WTC11 (cell line): ENCODE data around the gene SYTL4.

Experiments used
- MXD4 ChIP-seq: fragments of 250-450 bp; sonication (Bioruptor Pico); IDR thresholded peaks from 2 replicates; pipeline ENCODE4 v1.8.0; 2021; ENCODE audit warnings: mild to moderate bottlenecking, moderate library complexity, borderline replicate concordance
- NR2C2 ChIP-seq: sonication (generic); formaldehyde crosslinking; IDR thresholded peaks from 2 replicates; pipeline ENCODE4 v1.8.0; 2022; ENCODE audit warnings: mild to moderate bottlenecking, missing genetic modification reagents
- USF2 ChIP-seq: sonication (generic); formaldehyde crosslinking; IDR thresholded peaks from 2 replicates; pipeline ENCODE4 v1.8.1; 2023; ENCODE audit warnings: mild to moderate bottlenecking, missing genetic modification reagents, moderate library complexity
- TF ChIP-seq, protein P1 (sequence below): sonication (generic); formaldehyde crosslinking; conservative IDR thresholded peaks from 2 replicates; pipeline ENCODE4 v1.8.1; 2022; ENCODE audit warnings: mild to moderate bottlenecking, missing genetic modification reagents
- TF ChIP-seq, protein P2 (sequence below): fragments of 200-600 bp; IDR thresholded peaks from 2 replicates; pipeline ENCODE4 v1.8.0; 2022; ENCODE audit warnings: antibody characterized with exemption
- TF ChIP-seq, protein P3 (sequence below): sonication (generic); formaldehyde crosslinking; IDR thresholded peaks from 2 replicates; pipeline ENCODE4 v1.8.0; 2022; ENCODE audit warnings: mild to moderate bottlenecking, missing genetic modification reagents

GRCh38 chrX:100635989-100636320 lies 96.0 kb downstream of the SYTL4 start:
- TF ChIP-seq, protein P1, sequence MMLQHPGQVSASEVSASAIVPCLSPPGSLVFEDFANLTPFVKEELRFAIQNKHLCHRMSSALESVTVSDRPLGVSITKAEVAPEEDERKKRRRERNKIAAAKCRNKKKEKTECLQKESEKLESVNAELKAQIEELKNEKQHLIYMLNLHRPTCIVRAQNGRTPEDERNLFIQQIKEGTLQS (CRISPR knock-in tag) = no peak
- TF ChIP-seq USF2 (CRISPR knock-in tag) (no peak), NR2C2 (CRISPR knock-in tag) (no peak), MXD4 (CRISPR knock-in tag) (no peak)
- TF ChIP-seq, protein P2, sequence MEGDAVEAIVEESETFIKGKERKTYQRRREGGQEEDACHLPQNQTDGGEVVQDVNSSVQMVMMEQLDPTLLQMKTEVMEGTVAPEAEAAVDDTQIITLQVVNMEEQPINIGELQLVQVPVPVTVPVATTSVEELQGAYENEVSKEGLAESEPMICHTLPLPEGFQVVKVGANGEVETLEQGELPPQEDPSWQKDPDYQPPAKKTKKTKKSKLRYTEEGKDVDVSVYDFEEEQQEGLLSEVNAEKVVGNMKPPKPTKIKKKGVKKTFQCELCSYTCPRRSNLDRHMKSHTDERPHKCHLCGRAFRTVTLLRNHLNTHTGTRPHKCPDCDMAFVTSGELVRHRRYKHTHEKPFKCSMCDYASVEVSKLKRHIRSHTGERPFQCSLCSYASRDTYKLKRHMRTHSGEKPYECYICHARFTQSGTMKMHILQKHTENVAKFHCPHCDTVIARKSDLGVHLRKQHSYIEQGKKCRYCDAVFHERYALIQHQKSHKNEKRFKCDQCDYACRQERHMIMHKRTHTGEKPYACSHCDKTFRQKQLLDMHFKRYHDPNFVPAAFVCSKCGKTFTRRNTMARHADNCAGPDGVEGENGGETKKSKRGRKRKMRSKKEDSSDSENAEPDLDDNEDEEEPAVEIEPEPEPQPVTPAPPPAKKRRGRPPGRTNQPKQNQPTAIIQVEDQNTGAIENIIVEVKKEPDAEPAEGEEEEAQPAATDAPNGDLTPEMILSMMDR = no peak
- TF ChIP-seq, protein P3, sequence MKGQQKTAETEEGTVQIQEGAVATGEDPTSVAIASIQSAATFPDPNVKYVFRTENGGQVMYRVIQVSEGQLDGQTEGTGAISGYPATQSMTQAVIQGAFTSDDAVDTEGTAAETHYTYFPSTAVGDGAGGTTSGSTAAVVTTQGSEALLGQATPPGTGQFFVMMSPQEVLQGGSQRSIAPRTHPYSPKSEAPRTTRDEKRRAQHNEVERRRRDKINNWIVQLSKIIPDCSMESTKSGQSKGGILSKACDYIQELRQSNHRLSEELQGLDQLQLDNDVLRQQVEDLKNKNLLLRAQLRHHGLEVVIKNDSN (CRISPR knock-in tag) = no peak
